HepG2 (cell line): ENCODE results near the gene PITRM1. TPM values are rescaled to one million over a fixed set of nuclear protein-coding genes. Genes with fewer than 3 reads are reported as not detected.

Source experiments
- ATAC-seq: fragments of 200-7000 bp; cut with Tn5 transposase; 3 replicates; pipeline ENCODE4 v1.9.1; 2020; ENCODE audit warnings: mild to moderate bottlenecking, moderate library complexity
- BruUV-seq: library from RNA; stranded (reverse); fragments of 400-500 nt; replicated peaks from 2 replicates; lab custom pipeline; 2021; lab: Mats Ljungman, UMichigan
- CTCF ChIA-PET: fragments of 300-600 bp; formaldehyde crosslinking; extraction: SDS; loops from one replicate; lab custom pipeline; 2021; ENCODE audit warnings: low total read pairs, inconsistent platforms, low intra/inter-chr PET ratio; lab: Yijun Ruan, JAX
- POLR2A ChIA-PET: fragments of 350-600 bp; sonication (Branson Sonifier 250); formaldehyde crosslinking; loops from one replicate; lab custom pipeline; 2020; ENCODE audit warnings: antibody characterized with exemption, inconsistent platforms; lab: Yijun Ruan, JAX
- DNase-seq: peaks from one replicate; pipeline ENCODE4 v3.0.0-alpha.2; 2015; ENCODE audit warnings: low spot score
- FAIRE-seq: peaks from 3 replicates; lab custom pipeline; 2011; peaks lifted over from hg19 to GRCh38; lab: Jason Lieb, UNC
- H2AFZ ChIP-seq: one replicate; pipeline ENCODE4 v1.6.1; 2011; ENCODE audit warnings: low read length, inconsistent platforms
- H3K27ac ChIP-seq: fragments of 300-600 bp; 3 replicates; pipeline ENCODE4 v1.8.0; 2011; ENCODE audit warnings: mixed run types, mild to moderate bottlenecking, mixed read lengths, low read length, inconsistent platforms; ENCODE audit not compliant: insufficient read depth; ENCODE audit errors: extremely low read length
- H3K27me3 ChIP-seq, 2 experiments: fragments of 200-600 bp in 1 of 2; 2 replicates in 1 of 2; 3 replicates in 1 of 2; pipeline versions ENCODE4 v1.6.0 to v1.8.0; 2011; ENCODE audit warnings: low read length in 2 of 2, mild to moderate bottlenecking in 2 of 2, moderate library complexity in 2 of 2, inconsistent platforms in 1 of 2; ENCODE audit not compliant: insufficient read depth in 2 of 2, control insufficient read depth in 1 of 2
- H3K36me3 ChIP-seq, 2 experiments: fragments of 200-600 bp in 1 of 2; replicated peaks in 1 of 2; 2 replicates in 1 of 2; 3 replicates in 1 of 2; pipeline versions ENCODE4 v1.5.1 to v1.8.0; 2011; ENCODE audit warnings: low read length in 2 of 2, inconsistent platforms in 1 of 2; ENCODE audit not compliant: insufficient read depth in 2 of 2, control insufficient read depth in 1 of 2
- H3K4me1 ChIP-seq: 2 replicates; pipeline ENCODE4 v1.5.1; 2012; ENCODE audit warnings: low read length, inconsistent platforms; ENCODE audit not compliant: insufficient read depth
- H3K4me2 ChIP-seq: 2 replicates; pipeline ENCODE4 v1.6.0; 2011; ENCODE audit warnings: low read depth, low read length, inconsistent platforms
- H3K4me3 ChIP-seq, 3 experiments: fragments of 200-600 bp in 1 of 3; sonication (generic), shearing (Covaris generic) in 1 of 3; replicated peaks in 1 of 3; 2 replicates each; pipeline ENCODE4 v1.5.1; 2011 to 2016; ENCODE audit warnings: low read length in 3 of 3, inconsistent platforms in 2 of 3, low read depth in 2 of 3, mild to moderate bottlenecking in 2 of 3, control low read depth in 1 of 3, mixed read lengths in 1 of 3; ENCODE audit not compliant: insufficient read depth in 1 of 3
- H3K79me2 ChIP-seq: one replicate; pipeline ENCODE4 v1.6.1; 2011; ENCODE audit warnings: low read length, inconsistent platforms; ENCODE audit not compliant: insufficient read depth
- H3K9ac ChIP-seq: 2 replicates; pipeline ENCODE4 v1.6.0; 2011; ENCODE audit warnings: mild to moderate bottlenecking, low read depth, low read length, inconsistent platforms; ENCODE audit not compliant: insufficient read depth
- H3K9me3 ChIP-seq: 2 replicates; pipeline ENCODE4 v1.5.1; 2012; ENCODE audit warnings: mild to moderate bottlenecking, low read length
- H4K20me1 ChIP-seq: 2 replicates; pipeline ENCODE4 v1.6.0; 2011; ENCODE audit warnings: inconsistent platforms, mild to moderate bottlenecking, low read length, moderate library complexity; ENCODE audit not compliant: insufficient read depth
- AHR ChIP-seq: IDR thresholded peaks from 2 replicates; pipeline ENCODE4 v1.6.1; 2018; ENCODE audit warnings: missing genetic modification reagents, missing compliant biosample characterization
- ATF1 ChIP-seq: IDR thresholded peaks from 2 replicates; pipeline ENCODE4 v1.6.1; 2016; ENCODE audit warnings: mild to moderate bottlenecking, control low read depth
- HCFC1 ChIP-seq: fragments of 150-350 bp; IDR thresholded peaks from 2 replicates; pipeline ENCODE4 v1.6.1; 2014; ENCODE audit warnings: low read depth, low read length
- HOXA7 ChIP-seq: sonication (generic); formaldehyde crosslinking; IDR thresholded peaks from 2 replicates; pipeline ENCODE4 v1.8.1; 2022; ENCODE audit warnings: mild to moderate bottlenecking, missing genetic modification reagents, moderate library complexity
- MTF2 ChIP-seq: sonication (generic); formaldehyde crosslinking; IDR thresholded peaks from 2 replicates; pipeline ENCODE4 v1.5.0; 2020; ENCODE audit warnings: missing genetic modification reagents, borderline replicate concordance
- POLR2AphosphoS5 ChIP-seq: IDR thresholded peaks from 2 replicates; pipeline ENCODE4 v1.6.1; 2012; ENCODE audit warnings: low read depth, low read length
- ZFP41 ChIP-seq: sonication (generic); formaldehyde crosslinking; IDR thresholded peaks from 2 replicates; pipeline ENCODE4 v1.4.0; 2020; ENCODE audit warnings: mild to moderate bottlenecking, missing genetic modification reagents, borderline replicate concordance
- ZNF264 ChIP-seq: sonication (generic); formaldehyde crosslinking; IDR thresholded peaks from 2 replicates; pipeline ENCODE4 v1.4.0; 2020; ENCODE audit warnings: missing genetic modification reagents
- ZNF569 ChIP-seq: sonication (generic); formaldehyde crosslinking; IDR thresholded peaks from 2 replicates; pipeline ENCODE4 v1.5.0; 2020; ENCODE audit warnings: mild to moderate bottlenecking, missing genetic modification reagents, moderate library complexity, borderline replicate concordance
- ZNF672 ChIP-seq: sonication (generic); formaldehyde crosslinking; IDR thresholded peaks from 2 replicates; pipeline ENCODE4 v1.8.1; 2022; ENCODE audit warnings: missing genetic modification reagents
- ZNF773 ChIP-seq: sonication (generic); formaldehyde crosslinking; IDR thresholded peaks from 2 replicates; pipeline ENCODE4 v1.4.0; 2020; ENCODE audit warnings: missing genetic modification reagents, borderline replicate concordance
- ZNF850 ChIP-seq: sonication (generic); formaldehyde crosslinking; conservative IDR thresholded peaks from 2 replicates; pipeline ENCODE4 v1.9.0; 2021; ENCODE audit warnings: mild to moderate bottlenecking, missing genetic modification reagents
- ZSCAN31 ChIP-seq: sonication (generic); formaldehyde crosslinking; IDR thresholded peaks from 2 replicates; pipeline ENCODE4 v1.5.0; 2020; ENCODE audit warnings: low read depth, mild to moderate bottlenecking, missing genetic modification reagents
- WGBS: methylation state at CpG from one replicate; pipeline ENCODE4 v1.1.6; 2017; ENCODE audit warnings: low lambda C conversion rate; 5-methylcytosine and 5-hydroxymethylcytosine counted together
- in situ Hi-C: cut with HindIII; loops from 2 replicates; pipeline ENCODE4 v1.10.0; 2017; ENCODE audit warnings: low pct_unique_long_range_greater_than_20kb; ENCODE audit not compliant: extremely low pct_ligation_motif_present
- intact Hi-C: fragments of 100-400 bp; cut with micrococcal nuclease; formaldehyde crosslinking; loops from one replicate; pipeline ENCODE4 v1.10.0; 2022; ENCODE audit not compliant: unreplicated experiment
- polyA plus RNA-seq, 8 experiments: library from polyadenylated mRNA; depleted of rRNA in 3 of 8; stranded (reverse) in 7 of 8; unstranded in 1 of 8; fragments of >200 nt; fragmentation: Illumina TruSeq in 4 of 8; extraction: Trizol in 4 of 8; gene quantifications; 2 replicates each; pipeline versions ENCODE4 v1.2.1 to v1.2.3, GENCODE V29; 2011 to 2016; ENCODE audit warnings: low read depth in 4 of 8, missing spikeins in 1 of 8, mixed read lengths in 1 of 8; ENCODE audit not compliant: insufficient read depth in 1 of 8
- total RNA-seq, 5 experiments: library from RNA; depleted of rRNA; stranded (reverse); fragments of >200 nt; fragmentation: Illumina TruSeq; extraction: Trizol; gene quantifications; 2 replicates each; pipeline ENCODE4 v1.2.3, GENCODE V29; 2016; ENCODE audit warnings: low read depth in 1 of 5
- TF ChIP-seq, protein P1 (sequence below): sonication (generic); formaldehyde crosslinking; IDR thresholded peaks from 2 replicates; pipeline ENCODE4 v1.4.0; 2020; ENCODE audit warnings: low read depth, mild to moderate bottlenecking, missing genetic modification reagents
- TF ChIP-seq, protein P2 (sequence below): sonication (generic); formaldehyde crosslinking; IDR thresholded peaks from 2 replicates; pipeline ENCODE4 v1.4.0; 2020; ENCODE audit warnings: mild to moderate bottlenecking, missing genetic modification reagents, borderline replicate concordance

PITRM1 gene
- total and polyA plus RNA-seq, 2 of the 13 experiments (the other 11 are each of a cell fraction or from before 2014, with no cell fraction given) = 16.4 to 29.0 TPM

DNA sequence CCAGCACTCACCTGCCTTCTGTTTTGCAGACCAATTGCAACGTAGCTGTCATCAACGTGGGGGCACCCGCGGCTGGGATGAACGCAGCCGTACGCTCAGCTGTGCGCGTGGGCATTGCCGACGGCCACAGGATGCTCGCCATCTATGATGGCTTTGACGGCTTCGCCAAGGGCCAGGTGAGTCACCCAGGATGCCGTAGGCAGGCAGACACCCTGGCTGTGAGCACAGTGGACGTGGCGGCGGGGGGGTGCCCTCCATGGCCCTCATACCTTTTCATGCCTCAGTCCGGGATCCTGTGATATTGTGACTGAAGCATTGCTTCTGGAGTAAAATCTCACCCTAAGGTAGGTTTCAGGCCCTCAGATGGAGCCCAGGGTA lies 59.2 kb downstream of the PITRM1 start:
- Histone ChIP-seq H3K27me3 (no peaks in the 10 kb centered on the region), H3K36me3 (no peaks in the 10 kb centered on the region; a peak in 1 of 5 replicates), H3K79me2 (no peaks in the 10 kb centered on the region), H3K9me3 (no peaks in the 10 kb centered on the region), H2AFZ (no peak overlapping the region), H3K4me3 (no peak overlapping the region), H3K27ac (no peak overlapping the region), H3K4me1 (no peaks in the 10 kb centered on the region), H3K4me2 (no peak overlapping the region), H3K9ac (no peak overlapping the region), H4K20me1 (0 out of 2 replicates have a peak, but pooled peaks cover 2% of the 10 kb centered on the region)
- intact Hi-C loops = no loop called here
- in situ Hi-C loops = no loop called here
- ChIA-PET POLR2A (no interaction called here), CTCF (no interaction called here)
- 90% methylated on average over 7 of the region's 19 CpGs for WGBS
- DNase-seq (no peak), ATAC-seq (no peak), FAIRE-seq (no peak)
- TF ChIP-seq ZNF264 (CRISPR knock-in tag) (no peak), POLR2AphosphoS5 (no peak), ZNF850 (CRISPR knock-in tag) (no peak), ZFP41 (CRISPR knock-in tag) (no peak), ZNF773 (CRISPR knock-in tag) (no peak), ZSCAN31 (CRISPR knock-in tag) (no peak), AHR (no peak), ATF1 (CRISPR knock-in tag) (no peak), HCFC1 (no peak), HOXA7 (CRISPR knock-in tag) (no peak), ZNF569 (CRISPR knock-in tag) (no peak), ZNF672 (CRISPR knock-in tag) (no peak), MTF2 (CRISPR knock-in tag) (no peak)
- TF ChIP-seq, protein P1, sequence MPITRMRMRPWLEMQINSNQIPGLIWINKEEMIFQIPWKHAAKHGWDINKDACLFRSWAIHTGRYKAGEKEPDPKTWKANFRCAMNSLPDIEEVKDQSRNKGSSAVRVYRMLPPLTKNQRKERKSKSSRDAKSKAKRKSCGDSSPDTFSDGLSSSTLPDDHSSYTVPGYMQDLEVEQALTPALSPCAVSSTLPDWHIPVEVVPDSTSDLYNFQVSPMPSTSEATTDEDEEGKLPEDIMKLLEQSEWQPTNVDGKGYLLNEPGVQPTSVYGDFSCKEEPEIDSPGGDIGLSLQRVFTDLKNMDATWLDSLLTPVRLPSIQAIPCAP = no peak
- TF ChIP-seq, protein P2, sequence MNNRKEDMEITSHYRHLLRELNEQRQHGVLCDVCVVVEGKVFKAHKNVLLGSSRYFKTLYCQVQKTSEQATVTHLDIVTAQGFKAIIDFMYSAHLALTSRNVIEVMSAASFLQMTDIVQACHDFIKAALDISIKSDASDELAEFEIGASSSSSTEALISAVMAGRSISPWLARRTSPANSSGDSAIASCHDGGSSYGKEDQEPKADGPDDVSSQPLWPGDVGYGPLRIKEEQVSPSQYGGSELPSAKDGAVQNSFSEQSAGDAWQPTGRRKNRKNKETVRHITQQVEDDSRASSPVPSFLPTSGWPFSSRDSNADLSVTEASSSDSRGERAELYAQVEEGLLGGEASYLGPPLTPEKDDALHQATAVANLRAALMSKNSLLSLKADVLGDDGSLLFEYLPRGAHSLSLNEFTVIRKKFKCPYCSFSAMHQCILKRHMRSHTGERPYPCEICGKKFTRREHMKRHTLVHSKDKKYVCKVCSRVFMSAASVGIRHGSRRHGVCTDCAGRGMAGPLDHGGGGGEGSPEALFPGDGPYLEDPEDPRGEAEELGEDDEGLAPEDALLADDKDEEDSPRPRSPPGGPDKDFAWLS (CRISPR knock-in tag) = no peak
- no TSS peak for BruUV-seq
